HG03520 (cell line): ENCODE measurements around the gene CCDC182.

Experiments used
- ATAC-seq: cut with Tn5 transposase; IDR thresholded peaks from one replicate; pipeline ENCODE4 v1.9.1; 2021; ENCODE audit warnings: mild to moderate bottlenecking, moderate library complexity; ENCODE audit not compliant: unreplicated experiment

CCDC182 gene

DNA sequence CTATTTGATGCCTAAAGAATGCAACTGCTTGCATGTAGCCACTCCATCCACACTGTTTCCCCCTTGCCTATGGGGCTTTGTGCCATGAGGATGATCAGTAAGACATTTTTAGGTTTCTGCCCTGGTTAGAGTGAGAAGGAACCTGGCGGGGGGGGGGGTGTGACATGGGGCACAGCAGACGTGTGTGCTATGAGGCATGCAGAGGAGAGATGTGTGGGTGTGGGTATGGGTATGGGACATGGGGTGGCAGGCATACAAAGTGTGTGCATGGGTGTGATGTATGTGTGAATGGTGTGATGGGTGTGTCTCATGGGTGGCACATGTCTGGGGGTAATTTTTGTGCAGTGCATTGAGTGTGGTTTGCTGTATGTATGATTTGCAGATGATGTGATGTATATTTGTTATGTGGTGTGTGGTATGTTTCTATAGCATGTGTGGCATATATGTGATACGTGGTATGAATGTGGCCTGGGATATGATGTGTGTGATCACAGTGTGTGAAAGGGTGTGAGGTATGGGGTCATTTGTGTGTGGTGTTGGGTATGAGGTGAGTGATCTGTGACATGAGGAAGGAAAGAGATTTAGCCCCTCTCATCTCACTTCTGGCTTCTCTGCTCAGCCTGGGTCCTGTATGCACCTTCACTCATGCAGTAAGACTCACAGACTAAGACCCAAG, 14.9 kb downstream of the CCDC182 start:
- ATAC-seq, result no peak

DNA sequence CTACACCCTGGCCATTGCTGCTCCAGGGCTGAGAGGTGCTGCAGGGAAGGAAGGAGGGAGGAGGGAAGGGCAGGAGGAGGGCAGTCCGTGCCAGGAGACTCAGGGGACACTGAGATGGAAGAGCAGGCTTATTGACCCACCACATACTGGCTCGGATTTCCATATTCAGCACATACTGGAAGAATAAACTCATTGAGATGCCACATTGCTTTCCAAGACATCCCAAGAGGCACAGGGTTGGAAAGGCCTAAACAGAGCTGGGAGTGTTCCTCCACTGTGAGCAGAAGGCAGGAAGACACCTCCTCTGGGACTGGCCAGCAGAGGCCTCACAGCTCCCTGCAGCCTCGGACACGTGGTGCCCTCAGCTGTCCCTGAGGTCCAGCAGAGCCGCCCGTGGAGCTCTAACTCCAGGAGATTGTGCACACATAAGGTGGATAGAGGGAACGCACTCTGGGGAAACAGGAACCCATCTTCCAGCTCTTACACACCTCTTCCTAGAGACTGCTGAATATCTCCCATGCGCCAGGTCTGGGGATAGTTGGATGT, 17.4 kb downstream of the CCDC182 start:
- ATAC-seq, result no peak

DNA sequence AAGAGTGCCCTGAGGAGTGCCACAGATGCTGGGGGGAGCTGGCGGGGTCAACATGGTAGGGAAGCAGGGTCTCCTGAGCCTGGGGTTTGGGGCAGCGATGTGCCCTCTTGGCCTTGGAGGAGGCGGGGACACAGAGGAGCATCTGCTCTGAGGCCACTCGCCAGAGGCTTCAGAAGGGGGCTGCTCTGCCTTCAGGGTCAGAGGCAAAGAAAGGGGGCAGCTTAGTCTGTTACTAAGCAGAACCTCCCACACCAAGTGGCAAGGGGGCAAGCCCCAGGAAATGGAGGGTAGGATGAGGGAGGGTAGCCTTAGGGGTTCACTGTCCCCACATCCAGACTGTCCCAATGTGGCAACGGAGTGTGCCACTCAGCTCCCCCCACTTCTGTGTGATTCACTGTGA, 18.3 kb downstream of the CCDC182 start:
- ATAC-seq, result no peak

DNA sequence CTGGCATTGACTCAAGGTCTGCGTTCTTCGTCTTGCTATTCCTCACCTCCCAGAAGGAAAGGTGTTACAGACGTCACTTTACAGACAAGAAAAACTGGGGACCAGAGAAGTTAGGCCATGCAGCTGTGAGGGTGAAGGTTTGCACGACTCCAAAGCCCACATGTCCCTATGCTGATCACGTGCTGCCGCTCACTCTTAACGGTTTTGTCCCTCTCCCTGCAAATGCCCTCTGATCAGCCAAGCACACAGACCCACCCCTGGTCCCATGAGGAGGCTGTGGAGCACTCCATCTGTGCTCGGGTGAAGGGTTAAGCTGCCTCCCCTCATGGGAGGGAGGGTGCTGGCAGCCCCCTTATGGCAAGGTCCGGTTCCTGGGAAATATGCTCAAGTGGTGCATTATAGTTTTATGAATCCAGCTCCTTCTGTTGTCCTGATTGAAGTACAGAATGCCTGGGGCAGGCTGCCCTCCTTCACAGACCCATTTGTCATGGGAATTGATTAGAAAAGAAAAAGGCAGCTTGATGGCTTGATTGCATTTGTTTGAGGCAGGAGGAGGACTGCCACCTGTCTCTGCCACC, 18.8 kb downstream of the CCDC182 start:
- ATAC-seq, result no peak

DNA sequence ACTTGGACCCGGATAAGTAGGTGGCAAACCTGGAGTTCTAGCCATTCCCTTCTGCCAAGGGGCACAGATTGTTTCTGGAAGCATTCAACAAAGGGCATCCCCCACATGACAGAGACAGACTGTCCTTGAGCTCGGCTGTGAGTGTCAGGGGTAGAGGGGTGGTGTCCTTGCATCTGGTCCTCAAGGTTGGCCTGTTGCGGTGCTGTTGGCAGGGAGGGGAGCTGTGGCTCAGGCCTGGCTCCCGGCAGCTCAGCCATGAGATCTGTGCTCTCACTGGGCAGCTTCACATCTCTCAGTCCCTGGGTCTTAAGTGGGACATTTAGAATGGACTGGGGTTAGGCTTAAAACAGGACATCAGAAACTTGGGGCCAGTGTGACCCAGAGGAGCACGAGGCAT, 20.4 kb downstream of the CCDC182 start:
- no peak for ATAC-seq

DNA sequence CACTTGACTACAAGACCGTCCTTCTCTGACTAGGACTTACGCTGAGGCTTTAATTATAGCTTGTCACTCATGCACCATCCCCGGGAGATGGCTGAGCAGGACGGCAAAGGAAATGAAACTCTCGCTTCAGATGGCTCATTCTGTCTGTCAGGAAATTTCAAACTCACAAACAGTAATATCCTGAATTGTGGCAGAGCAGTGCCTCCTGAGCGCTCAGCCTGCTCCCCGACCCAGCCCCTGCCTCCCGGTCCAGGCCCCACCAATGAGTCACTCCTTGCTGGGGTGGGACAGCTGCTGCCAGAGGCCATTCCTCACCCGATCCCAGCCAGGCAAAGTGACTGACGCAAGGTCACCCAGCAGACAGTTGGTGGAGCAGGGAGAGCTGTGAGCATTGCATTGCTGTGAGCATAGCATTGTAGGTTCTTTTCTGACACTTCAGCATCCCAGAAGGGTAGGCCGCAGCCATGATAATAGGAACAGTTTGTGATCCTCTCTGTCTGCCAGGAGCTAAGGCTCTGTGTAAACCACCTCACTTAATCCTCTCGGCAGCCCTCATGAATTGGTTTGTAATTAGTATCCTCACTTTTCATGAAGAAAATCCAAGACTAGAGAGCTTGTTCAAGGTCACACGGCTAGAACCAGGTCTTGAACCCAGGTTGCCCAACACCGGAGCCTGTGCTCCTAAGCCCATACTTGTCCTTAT, 20.9 kb downstream of the CCDC182 start:
- ATAC-seq, result no peak

DNA sequence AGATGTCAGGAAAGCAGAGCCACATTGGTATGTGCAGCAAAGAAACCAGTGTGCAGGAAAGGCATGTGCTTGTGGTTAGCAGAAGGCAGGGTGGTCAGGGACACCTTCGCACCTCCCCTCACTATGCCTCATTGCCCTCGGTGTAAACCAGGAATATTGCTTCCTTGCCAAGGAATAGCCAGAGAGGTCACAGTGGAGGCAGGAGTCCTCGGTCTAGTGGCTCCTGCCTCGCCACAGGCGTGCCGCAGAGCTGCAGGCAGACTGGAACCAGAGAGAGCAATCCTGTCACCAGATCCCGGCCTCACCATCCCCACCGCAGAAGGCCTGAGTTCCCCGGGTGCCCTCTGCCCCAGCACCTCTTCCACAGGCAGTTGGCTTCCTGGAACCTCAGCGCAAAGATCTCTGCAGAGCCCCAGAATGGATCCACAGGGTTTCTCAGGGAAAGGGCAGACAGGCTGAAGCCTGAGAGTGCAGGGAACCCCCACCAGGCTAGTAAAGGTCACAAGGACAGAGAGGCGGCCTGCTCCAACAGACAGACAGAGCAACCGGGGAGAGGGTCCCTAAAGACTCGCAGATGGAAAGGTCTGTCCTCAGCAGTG, 21.6 kb downstream of the CCDC182 start:
- ATAC-seq, result no peak

DNA sequence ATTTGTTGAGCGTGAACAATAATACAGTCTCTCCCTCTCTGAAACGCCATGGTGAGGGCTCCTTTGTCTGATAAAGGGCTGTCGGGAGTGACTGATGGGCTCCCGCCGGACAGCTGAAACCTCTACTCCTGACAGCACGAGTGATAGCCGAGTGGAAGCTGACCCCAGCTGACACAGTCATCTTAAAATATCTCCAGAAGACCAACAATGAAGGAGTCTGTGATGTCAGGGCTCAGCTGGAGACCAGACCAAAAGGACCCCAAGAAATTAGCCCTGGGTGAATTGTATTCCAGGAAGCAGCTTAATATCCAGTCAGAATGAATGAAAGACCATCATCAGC, 22.4 kb downstream of the CCDC182 start:
- ATAC-seq, result no peak

DNA sequence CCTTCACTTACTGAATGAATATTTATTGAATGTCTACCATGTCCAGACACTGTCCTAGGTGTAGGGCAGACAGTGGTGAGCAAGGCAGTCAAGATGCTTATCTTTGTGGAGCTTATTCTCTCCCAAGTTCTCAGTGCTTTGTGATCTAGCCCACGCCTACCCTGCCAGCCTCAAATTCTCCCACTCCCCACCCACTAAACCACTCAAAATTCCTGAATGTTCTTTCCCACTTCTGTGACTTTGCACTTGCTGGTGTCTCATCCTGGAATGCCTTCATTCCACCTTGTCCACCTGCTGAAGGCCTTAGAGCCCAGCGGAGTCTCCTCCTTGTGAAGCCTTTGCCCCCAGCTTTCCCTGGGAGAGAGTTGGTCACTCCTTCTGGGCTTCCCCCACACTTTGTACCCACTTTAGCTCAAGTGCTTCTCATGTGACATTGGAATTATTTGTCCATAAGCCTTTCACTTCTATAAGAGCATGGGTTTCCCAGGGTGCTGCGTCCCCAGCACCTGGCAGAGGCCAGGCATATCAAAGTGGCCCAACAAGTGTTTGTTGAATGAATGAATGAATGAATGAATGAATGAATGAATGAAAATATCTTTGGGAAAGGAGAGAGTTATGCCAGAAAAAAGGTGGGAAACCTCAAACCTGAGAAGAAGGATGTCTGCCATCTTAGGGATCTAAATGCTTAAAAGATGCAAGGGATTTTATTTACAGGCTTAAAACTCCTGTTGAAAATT, 23.0 kb downstream of the CCDC182 start:
- no peak for ATAC-seq

DNA sequence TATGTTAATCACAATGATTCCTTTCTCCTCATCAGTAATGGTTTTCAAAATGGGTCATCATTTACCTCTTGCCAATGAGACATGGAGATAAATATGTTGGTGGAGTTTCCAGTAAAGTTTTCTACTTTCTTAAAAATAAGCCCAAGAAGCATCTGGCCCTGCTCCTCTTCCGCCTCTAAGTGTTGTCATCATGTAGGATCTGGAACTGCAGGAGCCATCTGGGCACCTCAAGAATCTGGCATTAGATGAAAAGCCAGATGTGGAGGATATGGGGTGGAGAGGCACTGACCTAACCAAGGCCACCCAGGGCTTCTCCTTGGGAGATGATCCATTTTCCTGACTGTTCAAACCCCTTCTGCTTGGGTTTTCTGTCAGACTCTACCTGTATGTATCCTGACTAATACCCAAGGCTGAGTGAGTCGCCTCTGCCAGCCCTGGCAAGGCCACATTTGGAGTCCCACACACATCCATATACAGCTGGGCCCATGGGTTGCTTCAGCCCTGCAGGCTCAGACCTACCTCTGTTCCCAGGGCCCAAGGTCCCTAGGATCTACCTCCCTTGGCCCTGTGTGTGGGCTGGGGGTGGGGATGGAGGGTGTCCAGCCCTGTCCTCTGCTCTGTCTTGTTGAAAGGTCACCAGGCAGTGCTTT, 24.6 kb downstream of the CCDC182 start:
- no peak for ATAC-seq

DNA sequence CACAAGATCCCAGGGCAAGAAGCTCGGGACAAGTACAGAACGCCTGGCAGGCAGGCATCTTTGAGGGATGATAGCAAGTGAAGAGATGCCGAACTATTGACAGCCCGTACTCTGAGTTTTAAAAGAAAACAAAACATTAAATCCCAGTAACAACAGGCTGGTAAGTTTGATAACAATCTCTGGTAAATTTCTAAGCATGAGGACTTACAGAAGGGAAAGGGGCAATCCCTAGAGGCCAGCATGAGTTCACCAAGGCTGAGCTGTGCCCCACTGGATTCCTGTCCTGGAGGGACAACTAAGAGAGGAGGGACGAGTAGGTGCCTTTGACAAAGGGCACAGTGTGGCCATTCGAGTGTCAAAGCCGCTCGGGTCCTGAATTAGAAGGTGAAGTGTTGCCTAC, 26.2 kb downstream of the CCDC182 start:
- ATAC-seq, result no peak

DNA sequence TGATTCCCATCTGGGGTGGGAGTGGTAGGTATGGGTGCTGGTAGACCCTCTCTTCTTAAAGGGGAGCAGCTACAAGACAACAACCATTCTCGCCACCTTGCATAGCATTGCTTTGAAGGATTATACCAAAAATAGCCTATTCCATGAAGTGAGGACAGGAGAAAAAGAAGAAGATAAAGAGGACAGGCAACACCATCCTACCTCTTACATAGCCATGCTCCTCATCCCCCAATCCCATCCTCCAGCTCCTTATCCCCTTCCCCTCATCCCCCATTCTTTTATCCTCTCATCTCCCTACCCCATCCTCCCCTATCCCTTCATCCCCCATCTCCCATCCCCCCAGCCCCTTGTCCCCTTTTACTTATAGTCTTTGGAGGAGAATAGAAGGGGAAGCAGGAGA, 29.1 kb downstream of the CCDC182 start:
- no peak for ATAC-seq

DNA sequence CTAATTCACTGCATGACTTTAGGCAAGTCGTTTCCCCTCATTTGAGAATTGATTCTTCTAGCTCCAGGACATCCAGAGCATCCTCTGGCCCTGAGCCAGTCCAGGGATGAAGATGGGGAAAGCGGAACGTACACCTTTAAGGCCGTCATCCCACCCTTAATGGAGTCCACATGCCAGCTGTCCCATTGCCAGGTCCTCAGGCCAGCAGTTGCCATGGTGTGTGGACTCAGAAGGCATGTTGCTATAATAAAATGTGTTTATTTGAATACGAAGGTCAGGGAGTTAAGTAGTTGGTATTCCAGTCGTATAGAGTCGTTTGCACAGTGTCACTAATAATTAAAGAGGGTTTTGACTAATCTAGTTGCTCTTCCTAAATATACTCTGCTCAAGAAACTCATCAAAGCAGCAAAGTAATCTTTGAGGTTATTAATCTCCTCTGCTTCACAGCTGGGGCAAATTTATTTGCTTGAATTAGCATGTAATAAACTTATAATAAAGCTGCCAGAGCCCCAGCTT, 30.4 kb downstream of the CCDC182 start:
- ATAC-seq, result no peak

DNA sequence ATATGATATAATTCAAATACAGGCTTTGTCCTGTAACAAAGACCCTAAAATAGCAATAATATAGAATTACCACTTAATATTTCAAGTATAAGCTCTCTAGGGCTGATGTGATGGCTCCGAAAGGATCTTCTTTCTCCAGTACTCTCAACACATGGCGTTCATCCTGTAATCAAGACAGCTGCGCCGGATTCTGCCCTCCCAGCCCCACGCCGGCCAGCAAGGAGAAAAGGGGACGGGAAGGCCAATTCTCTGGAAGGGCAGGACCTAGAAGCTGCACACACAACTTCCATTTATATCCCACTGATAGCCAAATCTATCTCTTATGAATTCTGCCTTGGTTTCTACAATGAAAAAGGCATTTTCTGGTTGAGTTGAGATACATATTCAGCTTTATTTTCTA, 32.0 kb downstream of the CCDC182 start:
- no peak for ATAC-seq

DNA sequence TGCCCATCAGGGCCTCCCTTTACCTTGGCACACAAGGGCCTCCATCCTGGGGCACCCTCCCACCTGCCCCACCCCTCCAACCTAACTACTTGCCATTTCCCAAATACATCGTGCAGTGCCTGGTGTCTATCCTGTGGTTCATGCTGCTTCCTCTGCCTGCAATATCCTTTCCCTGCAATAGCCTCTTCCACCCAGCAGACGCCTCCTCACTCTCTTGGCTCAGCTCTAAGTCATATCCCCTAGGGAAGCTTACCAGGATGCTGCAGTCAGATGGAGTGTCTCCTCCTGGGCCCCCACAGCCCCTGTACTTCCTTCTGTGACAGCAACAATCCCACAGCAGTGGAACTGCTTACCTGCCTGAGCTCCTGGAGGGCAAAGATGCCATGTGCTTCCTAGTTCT, 36.7 kb downstream of the CCDC182 start:
- ATAC-seq, result no peak

DNA sequence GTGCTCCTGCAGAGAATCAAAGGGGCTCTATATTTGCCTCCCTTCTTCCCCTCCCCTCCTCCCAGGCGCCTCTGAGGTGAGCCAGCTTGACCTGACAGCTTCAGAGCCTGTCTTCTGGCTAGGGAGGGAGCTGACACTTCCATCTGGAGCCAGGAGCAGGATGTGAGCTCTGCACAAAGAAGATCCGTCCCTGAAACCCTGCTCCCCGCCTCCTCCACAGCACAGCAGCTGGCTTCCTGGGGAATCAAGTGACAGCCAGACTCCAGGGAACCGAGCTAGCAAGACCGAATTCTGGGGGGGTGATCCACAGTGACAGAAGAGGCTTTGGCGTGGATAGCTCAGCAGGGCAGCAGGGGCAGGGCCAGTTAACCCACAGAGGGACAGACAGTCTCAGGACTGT, 37.2 kb downstream of the CCDC182 start:
- ATAC-seq, result no peak

DNA sequence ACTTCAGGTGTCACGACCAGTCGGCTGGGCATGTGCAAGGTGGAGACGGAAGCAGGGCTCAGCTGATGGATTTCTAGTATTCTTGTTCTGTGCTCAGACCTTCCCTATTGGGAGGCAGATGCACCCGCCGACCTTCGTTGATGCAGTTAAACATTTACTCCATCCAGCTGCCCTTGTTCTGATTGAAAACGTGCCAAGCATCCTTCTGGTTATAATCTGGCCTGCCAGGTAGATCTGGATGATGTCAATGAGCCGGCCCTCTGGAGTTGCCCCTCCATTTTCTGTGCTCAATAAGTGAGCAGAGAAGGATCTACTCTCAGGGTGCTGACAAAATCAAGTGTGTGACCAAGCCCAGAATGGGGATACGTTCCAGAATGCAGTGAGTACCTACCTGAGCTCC, 38.3 kb downstream of the CCDC182 start:
- ATAC-seq, result no peak

DNA sequence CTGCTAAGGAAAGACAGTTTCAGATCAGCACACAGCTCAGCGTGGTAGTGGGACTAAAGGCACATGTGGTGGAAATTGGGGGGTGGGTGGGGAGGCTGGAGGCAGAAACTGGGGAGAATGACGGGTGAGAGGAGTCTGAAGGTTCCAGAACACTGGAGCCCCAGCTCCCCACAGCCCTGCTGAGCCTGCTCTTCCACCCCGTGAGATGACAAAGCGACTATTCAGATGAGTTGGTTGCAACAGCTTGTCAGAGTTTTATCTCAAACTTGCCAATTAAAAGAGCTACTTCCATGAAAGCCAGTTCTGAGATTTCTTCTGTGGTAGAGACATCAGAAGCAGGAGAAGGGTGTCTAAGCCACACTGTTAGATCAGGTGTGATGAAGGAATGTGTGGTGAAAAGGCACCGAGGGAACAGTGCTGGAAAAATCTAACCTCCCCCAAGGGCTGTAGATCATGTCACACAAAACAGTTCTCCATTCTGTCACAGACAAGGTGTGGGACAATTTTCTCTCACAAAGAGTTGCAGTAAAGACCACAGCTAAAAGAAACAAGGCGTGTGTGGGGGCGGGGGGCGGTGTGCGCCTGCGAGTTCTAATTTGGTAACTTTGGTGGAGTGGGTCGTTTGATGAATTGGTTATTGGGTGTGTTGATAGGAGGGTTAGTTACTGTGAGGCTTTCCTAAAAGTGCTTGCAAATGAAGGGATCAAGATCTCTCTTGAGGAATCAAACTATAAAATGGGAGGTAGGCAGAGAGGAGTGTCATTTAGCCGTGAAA, 39.0 kb downstream of the CCDC182 start:
- ATAC-seq, result no peak

DNA sequence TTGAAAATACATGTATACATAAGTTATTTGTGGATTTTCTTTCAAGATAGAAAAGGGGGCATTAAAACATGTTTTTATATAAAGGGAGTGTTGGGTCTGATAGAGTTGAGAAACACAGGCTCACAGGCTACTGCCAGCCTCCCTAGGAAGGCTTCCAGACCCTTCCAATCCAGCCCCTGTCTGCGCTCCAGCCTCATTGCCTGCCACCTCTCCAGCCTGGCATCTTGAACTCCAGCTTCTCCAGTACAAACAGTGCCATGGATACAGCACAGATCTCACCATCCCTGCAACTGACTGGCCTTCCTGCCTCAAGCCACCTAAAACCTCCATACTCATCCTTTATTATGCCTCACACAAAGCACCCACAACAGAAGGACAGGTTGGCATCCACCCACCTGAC, 40.7 kb downstream of the CCDC182 start:
- no peak for ATAC-seq

DNA sequence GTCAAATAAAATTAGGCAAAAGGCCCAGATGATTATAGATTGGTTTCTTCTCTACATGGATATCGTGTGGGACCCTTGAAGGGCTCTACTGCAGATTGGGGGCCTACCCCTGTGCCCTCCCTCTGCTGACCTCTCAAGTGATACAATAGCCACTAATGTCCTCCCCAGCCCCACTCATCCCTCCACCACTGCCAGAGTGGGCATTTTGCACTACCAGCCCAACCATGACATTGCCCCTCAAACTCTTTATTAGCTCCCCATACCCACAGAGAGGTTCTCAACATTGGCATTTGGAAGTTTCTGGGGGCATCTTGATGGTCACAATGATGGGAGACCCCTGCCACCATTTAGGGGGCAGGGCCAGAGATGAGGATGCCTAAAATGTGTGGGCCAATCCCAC, 41.8 kb downstream of the CCDC182 start:
- ATAC-seq, result no peak
